WTC11 (cell line): ENCODE results near the gene VAMP1. TPM values are rescaled to one million over a fixed set of nuclear protein-coding genes. Genes with fewer than 3 reads are reported as not detected.
A peak's percentile ranks its signal among the peaks of the same experiment; 100 is the strongest.

Experiments
- ATAC-seq: fragments of 200-7000 bp; cut with Tn5 transposase; 2 replicates; pipeline ENCODE4 v1.10.0; 2021; ENCODE audit warnings: mild to moderate bottlenecking, moderate library complexity
- CTCF ChIA-PET: fragments of 300-600 bp; sonication (Branson Sonifier 250); formaldehyde crosslinking; loops from one replicate; lab custom pipeline; 2021; ENCODE audit warnings: antibody characterized with exemption; lab: Charles Lee
- POLR2A ChIA-PET: fragments of 350-600 bp; sonication (Branson Sonifier 250); formaldehyde crosslinking; loops from one replicate; lab custom pipeline; 2021; ENCODE audit warnings: antibody characterized with exemption; lab: Charles Lee
- DNase-seq: peaks from one replicate; pipeline ENCODE4 v3.0.0; 2021; ENCODE audit warnings: low spot score
- H3K27ac Mint-ChIP-seq: 2 replicates; pipeline ENCODE4 v1.8.0; 2021; ENCODE audit warnings: mixed read lengths
- H3K27me3 Mint-ChIP-seq: 2 replicates; pipeline ENCODE4 v1.8.0; 2021; ENCODE audit warnings: low read depth, mild to moderate bottlenecking, moderate library complexity, mixed read lengths
- H3K36me3 Mint-ChIP-seq: 2 replicates; pipeline ENCODE4 v1.8.0; 2021; ENCODE audit warnings: mixed read lengths
- H3K4me1 Mint-ChIP-seq: 2 replicates; pipeline ENCODE4 v1.8.0; 2022; ENCODE audit warnings: mixed read lengths
- H3K4me3 Mint-ChIP-seq: 2 replicates; pipeline ENCODE4 v1.8.0; 2021; ENCODE audit warnings: mild to moderate bottlenecking, moderate library complexity, mixed read lengths
- H3K9me3 Mint-ChIP-seq: 2 replicates; pipeline ENCODE4 v1.8.0; 2021; ENCODE audit warnings: mixed read lengths
- E2F4 ChIP-seq: sonication (generic); formaldehyde crosslinking; IDR thresholded peaks from 2 replicates; pipeline ENCODE4 v1.8.1; 2022; ENCODE audit warnings: low read depth, mild to moderate bottlenecking, moderate library complexity, missing genetic modification reagents, borderline replicate concordance
- ESRRA ChIP-seq: sonication (generic); formaldehyde crosslinking; IDR thresholded peaks from 2 replicates; pipeline ENCODE4 v1.8.1; 2022; ENCODE audit warnings: mild to moderate bottlenecking, missing genetic modification reagents, borderline replicate concordance
- FOXP4 ChIP-seq: sonication (generic); formaldehyde crosslinking; IDR thresholded peaks from 2 replicates; pipeline ENCODE4 v1.8.0; 2022; ENCODE audit warnings: mild to moderate bottlenecking, missing genetic modification reagents
- JAZF1 ChIP-seq: fragments of 250-450 bp; sonication (Bioruptor Pico); IDR thresholded peaks from 2 replicates; pipeline ENCODE4 v1.9.0; 2021; ENCODE audit warnings: moderate library complexity, mild to moderate bottlenecking, inconsistent platforms
- RELA ChIP-seq: sonication (generic); formaldehyde crosslinking; IDR thresholded peaks from 2 replicates; pipeline ENCODE4 v1.8.1; 2022; ENCODE audit warnings: missing genetic modification reagents, mild to moderate bottlenecking, borderline replicate concordance
- SP1 ChIP-seq: sonication (generic); formaldehyde crosslinking; conservative IDR thresholded peaks from 2 replicates; pipeline ENCODE4 v1.8.1; 2022; ENCODE audit warnings: missing genetic modification reagents
- ZNF423 ChIP-seq: fragments of 250-450 bp; sonication (Bioruptor Pico); IDR thresholded peaks from 2 replicates; pipeline ENCODE4 v2.1.2; 2022; ENCODE audit warnings: mild to moderate bottlenecking, moderate library complexity
- total RNA-seq: library from RNA; stranded (reverse); gene quantifications from 3 replicates; pipeline ENCODE4 v1.2.3, GENCODE V29; 2021
- TF ChIP-seq, protein P1 (sequence below): fragments of 200-600 bp; IDR thresholded peaks from 2 replicates; pipeline ENCODE4 v1.8.0; 2022; ENCODE audit warnings: antibody characterized with exemption
- TF ChIP-seq, protein P2 (sequence below): sonication (generic); formaldehyde crosslinking; IDR thresholded peaks from 2 replicates; pipeline ENCODE4 v1.8.0; 2022; ENCODE audit warnings: mild to moderate bottlenecking, missing genetic modification reagents
- TF ChIP-seq, protein P3 (sequence below): sonication (generic); formaldehyde crosslinking; IDR thresholded peaks from 2 replicates; pipeline ENCODE4 v1.8.0; 2023; ENCODE audit warnings: mild to moderate bottlenecking, missing genetic modification reagents
- TF ChIP-seq, protein P4 (sequence below): sonication (generic); formaldehyde crosslinking; IDR thresholded peaks from 2 replicates; pipeline ENCODE4 v1.8.1; 2023; ENCODE audit warnings: mild to moderate bottlenecking, moderate library complexity, missing genetic modification reagents
- TF ChIP-seq, protein P5 (sequence below): sonication (generic); formaldehyde crosslinking; conservative IDR thresholded peaks from 2 replicates; pipeline ENCODE4 v1.8.1; 2022; ENCODE audit warnings: mild to moderate bottlenecking, missing genetic modification reagents

VAMP1 gene
- total RNA-seq, 1 experiment from 2014 or later: 14.3 TPM

DNA sequence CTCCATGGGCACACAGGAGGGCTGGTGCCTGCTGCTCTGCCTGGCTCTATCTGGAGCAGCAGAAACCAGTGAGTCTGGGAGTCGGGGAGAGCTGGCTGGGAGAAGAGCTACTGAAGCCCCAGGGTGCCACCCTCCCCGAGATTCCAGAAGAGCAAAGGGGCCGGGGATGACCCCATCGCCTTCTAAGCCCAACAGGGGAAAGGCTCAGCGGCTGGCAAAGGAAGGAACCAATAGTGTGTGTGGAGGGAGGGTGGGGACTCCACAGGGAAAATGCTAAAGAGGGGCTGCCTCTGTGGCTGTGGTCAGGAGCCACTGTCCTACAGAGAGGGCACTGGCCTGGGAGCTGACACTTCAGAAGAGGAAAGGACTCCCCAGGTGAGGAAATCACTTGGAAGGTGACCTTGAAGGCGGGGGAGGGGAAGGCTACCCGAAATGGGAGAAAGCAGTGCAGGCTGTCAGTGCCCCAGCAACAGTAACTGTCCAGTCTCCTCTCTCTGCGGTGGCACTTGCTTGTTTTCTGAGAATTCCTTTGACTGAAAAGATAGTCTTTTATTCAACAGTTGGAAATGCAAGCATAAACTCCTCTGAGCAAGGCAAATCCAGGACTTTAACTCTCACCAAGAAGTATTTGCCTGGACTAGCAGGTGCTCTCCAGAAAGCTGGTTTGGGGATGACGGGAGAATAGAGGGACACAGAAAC lies 18.1 kb downstream of the VAMP1 start:
- CTCF ChIA-PET: interaction anchor here (1.2 to 3.9 kb wide), 4 partner anchors 13 to 464 kb away, joined by 3 to 39 read pairs (median 10); no protein-coding TSS in a partner anchor
- peak; percentile 5; the same call in 1 of the 2 replicates for ATAC-seq
- H3K4me3 Mint-ChIP-seq: peak overlapping the region; percentile 51
- DNase-seq: peak; percentile 30
- POLR2A ChIA-PET: interaction anchor here (1.1 to 2.3 kb wide), 5 partner anchors 18 to 116 kb away, joined by 3 to 16 read pairs (median 4); partner anchors contain the start of genes MRPL51, SCNN1A and VAMP1
- no peaks in the 10 kb centered on the region for H3K27me3 Mint-ChIP-seq
- no peaks in the 10 kb centered on the region for H3K9me3 Mint-ChIP-seq
- peak overlapping the region; percentile 92 for H3K27ac Mint-ChIP-seq
- TF ChIP-seq FOXP4 (no peak), JAZF1 (CRISPR knock-in tag) (no peak), ZNF423 (CRISPR knock-in tag) (no peak), SP1 (CRISPR knock-in tag) (0 out of 2 replicates have a peak, but pooled peaks have one; percentile 24), RELA (CRISPR knock-in tag) (no peak), ESRRA (peak; percentile 99), E2F4 (no peak)
- TF ChIP-seq, protein P1, sequence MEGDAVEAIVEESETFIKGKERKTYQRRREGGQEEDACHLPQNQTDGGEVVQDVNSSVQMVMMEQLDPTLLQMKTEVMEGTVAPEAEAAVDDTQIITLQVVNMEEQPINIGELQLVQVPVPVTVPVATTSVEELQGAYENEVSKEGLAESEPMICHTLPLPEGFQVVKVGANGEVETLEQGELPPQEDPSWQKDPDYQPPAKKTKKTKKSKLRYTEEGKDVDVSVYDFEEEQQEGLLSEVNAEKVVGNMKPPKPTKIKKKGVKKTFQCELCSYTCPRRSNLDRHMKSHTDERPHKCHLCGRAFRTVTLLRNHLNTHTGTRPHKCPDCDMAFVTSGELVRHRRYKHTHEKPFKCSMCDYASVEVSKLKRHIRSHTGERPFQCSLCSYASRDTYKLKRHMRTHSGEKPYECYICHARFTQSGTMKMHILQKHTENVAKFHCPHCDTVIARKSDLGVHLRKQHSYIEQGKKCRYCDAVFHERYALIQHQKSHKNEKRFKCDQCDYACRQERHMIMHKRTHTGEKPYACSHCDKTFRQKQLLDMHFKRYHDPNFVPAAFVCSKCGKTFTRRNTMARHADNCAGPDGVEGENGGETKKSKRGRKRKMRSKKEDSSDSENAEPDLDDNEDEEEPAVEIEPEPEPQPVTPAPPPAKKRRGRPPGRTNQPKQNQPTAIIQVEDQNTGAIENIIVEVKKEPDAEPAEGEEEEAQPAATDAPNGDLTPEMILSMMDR: no peak
- TF ChIP-seq, protein P2, sequence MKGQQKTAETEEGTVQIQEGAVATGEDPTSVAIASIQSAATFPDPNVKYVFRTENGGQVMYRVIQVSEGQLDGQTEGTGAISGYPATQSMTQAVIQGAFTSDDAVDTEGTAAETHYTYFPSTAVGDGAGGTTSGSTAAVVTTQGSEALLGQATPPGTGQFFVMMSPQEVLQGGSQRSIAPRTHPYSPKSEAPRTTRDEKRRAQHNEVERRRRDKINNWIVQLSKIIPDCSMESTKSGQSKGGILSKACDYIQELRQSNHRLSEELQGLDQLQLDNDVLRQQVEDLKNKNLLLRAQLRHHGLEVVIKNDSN (CRISPR knock-in tag): no peak
- TF ChIP-seq, protein P3, sequence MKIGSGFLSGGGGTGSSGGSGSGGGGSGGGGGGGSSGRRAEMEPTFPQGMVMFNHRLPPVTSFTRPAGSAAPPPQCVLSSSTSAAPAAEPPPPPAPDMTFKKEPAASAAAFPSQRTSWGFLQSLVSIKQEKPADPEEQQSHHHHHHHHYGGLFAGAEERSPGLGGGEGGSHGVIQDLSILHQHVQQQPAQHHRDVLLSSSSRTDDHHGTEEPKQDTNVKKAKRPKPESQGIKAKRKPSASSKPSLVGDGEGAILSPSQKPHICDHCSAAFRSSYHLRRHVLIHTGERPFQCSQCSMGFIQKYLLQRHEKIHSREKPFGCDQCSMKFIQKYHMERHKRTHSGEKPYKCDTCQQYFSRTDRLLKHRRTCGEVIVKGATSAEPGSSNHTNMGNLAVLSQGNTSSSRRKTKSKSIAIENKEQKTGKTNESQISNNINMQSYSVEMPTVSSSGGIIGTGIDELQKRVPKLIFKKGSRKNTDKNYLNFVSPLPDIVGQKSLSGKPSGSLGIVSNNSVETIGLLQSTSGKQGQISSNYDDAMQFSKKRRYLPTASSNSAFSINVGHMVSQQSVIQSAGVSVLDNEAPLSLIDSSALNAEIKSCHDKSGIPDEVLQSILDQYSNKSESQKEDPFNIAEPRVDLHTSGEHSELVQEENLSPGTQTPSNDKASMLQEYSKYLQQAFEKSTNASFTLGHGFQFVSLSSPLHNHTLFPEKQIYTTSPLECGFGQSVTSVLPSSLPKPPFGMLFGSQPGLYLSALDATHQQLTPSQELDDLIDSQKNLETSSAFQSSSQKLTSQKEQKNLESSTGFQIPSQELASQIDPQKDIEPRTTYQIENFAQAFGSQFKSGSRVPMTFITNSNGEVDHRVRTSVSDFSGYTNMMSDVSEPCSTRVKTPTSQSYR: peak; percentile 27; the same call in 1 of the 2 replicates
- TF ChIP-seq, protein P4, sequence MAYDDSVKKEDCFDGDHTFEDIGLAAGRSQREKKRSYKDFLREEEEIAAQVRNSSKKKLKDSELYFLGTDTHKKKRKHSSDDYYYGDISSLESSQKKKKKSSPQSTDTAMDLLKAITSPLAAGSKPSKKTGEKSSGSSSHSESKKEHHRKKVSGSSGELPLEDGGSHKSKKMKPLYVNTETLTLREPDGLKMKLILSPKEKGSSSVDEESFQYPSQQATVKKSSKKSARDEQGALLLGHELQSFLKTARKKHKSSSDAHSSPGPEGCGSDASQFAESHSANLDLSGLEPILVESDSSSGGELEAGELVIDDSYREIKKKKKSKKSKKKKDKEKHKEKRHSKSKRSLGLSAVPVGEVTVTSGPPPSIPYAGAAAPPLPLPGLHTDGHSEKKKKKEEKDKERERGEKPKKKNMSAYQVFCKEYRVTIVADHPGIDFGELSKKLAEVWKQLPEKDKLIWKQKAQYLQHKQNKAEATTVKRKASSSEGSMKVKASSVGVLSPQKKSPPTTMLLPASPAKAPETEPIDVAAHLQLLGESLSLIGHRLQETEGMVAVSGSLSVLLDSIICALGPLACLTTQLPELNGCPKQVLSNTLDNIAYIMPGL (CRISPR knock-in tag): no peak
- TF ChIP-seq, protein P5, sequence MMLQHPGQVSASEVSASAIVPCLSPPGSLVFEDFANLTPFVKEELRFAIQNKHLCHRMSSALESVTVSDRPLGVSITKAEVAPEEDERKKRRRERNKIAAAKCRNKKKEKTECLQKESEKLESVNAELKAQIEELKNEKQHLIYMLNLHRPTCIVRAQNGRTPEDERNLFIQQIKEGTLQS (CRISPR knock-in tag): no peak
- H3K4me1 Mint-ChIP-seq: peaks cover 39% of the 10 kb centered on the region
- H3K36me3 Mint-ChIP-seq: no peaks in the 10 kb centered on the region
